Posterior vena cava (tissue), 2 donors: ENCODE measurements around the gene ANTXRL. TPM values are rescaled to one million over a fixed set of nuclear protein-coding genes. Genes with fewer than 3 reads are reported as not detected.
"Not testable (repeated sequence)": the region's sequence is repeated elsewhere in the genome, so short reads cannot be mapped to it uniquely, and the experiment has no call there.

Experiments used
- DNase-seq: peaks from one replicate; pipeline ENCODE4 v3.0.0-alpha.2; 2020; ENCODE audit warnings: low spot score
- intact Hi-C, 2 donors: fragments of 100-400 bp; cut with DNase I; formaldehyde crosslinking; loops; one replicate each; pipeline versions ENCODE4 v1.14.1 to v1.14.2; 2022 to 2023
- total RNA-seq, 2 donors: library from RNA; stranded (reverse); fragmentation: NEBNext Ultra II Directional; extraction: Animal tissue kit (Norgen Biotek cat#: 25700); gene quantifications; one replicate each; pipeline ENCODE4 v1.2.1, GENCODE V29; 2021
- donor health status: DM: yes; HTN: yes; CAD: no.
- donor health status: DM: yes; HTN: yes; CAD: no.

The ANTXRL gene
- total RNA-seq, 2 donors from 2014 or later, result not detected

DNA sequence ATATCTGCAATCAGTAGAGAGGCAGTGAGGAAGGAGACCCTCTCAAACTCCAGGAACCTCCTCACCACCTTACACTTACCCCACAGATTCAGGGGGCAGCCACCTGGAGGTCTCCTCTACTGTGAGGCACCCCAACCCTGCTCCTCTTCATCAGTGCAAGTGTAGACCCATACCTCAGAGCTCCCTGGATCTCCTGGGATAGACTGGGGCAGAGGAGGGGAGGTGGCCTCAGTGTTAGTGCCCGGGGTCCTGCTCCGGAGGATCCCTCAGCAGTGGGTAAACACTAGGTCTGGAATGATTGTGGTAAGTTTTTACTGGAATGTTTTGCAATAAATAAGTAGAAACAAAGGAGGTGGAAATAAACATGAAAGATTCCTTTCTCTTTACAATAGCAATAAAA is 31.1 kb downstream of the ANTXRL start:
- intact Hi-C loops, result no loop called here
- DNase-seq, result peak; percentile 67

- intact Hi-C loops, result no loop called here
- no peak for DNase-seq
Measured at GRCh38 chr10:46318799-46319198, 32.0 kb downstream of the ANTXRL start.

- no peak for DNase-seq
- intact Hi-C loops, result no loop called here
Measured at GRCh38 chr10:46319389-46319788, 32.6 kb downstream of the ANTXRL start.

GRCh38 chr10:46321770-46322169 is 35.0 kb downstream of the ANTXRL start:
- intact Hi-C loops, result no loop called here
- DNase-seq, result no peak

- DNase-seq, result no peak
- intact Hi-C loops, result no loop called here
Measured at GRCh38 chr10:46323176-46323575, 36.4 kb downstream of the ANTXRL start.

DNA sequence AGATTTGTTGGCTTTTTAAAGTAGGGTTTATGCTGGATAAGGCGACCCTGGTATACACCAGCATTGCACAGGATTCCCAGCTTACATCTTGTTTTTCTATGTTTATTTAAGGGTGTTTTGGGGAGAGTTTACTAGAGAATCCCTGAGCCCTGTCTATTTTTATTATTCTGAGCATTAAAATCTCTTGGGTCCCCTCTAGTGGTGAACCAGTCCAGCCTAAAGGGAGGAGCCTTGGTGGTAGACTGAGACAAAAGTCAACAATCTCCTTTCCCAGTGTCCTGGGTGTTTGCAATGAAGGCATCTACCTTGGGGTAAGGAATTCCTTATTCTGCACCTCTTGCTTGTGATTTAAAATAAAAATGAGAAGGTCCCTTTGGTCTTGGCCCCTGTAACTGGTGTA is 38.2 kb downstream of the ANTXRL start:
- intact Hi-C loops, result no loop called here
- DNase-seq, result no peak

DNA sequence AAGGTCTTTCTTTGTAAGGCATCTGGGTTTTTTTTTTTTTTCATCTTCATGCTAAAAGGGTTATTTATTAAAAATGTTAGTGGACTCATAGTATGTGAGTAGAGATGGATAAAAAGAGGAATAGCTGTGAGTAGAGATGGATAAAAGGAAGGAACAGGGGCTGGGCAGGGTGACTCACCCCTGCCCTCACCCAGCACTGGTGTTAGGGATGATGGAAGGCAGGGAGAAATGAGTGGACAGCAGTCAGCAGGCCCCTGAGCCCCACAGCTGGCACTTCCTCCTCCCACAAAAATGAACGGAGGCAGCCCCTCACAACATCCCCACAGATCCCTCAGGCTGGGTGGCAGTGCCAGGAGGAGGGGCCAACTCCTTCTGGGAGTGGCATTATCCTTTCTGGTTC is 39.3 kb downstream of the ANTXRL start:
- intact Hi-C loops, result no loop called here
- no peak for DNase-seq

DNA sequence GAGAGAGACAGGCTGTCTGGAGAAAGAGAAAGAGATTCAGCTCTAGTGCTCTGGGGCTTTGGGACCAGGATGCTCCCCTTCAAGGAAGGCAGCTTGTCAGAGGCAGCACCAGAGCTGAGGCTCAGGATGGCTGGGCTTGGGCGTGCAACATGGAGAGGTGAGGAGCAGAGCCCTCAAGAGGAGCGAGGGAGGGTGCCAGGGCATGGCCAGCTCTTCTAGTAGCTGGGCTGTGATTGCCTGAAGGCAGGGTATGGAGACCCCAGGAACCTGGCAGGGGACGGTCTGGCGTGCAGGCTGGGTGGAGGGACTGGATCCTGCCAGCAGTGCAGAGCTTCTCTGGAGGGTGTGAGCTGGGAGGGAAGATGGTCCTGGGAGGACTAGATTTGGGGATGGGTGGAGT is 40.2 kb downstream of the ANTXRL start:
- no peak for DNase-seq
- intact Hi-C loops, result no loop called here

DNA sequence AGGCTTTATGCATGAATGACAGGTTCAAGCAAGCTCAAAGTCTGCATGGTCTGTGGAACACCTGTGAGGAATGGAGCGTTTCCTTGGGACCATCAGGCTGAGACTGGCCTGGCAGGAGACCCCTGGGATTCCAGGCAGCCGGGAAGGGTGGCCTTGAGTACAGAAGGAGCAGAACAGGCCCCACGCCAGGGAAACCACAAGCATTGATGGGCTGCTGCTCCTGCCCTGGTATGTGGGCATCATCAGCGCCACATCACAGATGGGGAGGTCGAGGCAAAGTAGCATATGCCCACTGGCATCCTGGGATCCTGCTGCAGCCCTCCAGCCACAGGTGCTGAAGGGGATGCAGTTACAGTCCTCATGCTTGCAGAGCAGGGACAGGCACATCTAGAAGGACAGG is 40.9 kb downstream of the ANTXRL start:
- intact Hi-C loops, result no loop called here
- DNase-seq, result peak; percentile 69

- DNase-seq, result no peak
- intact Hi-C loops, result no loop called here
Measured at GRCh38 chr10:46328853-46329689, 42.3 kb downstream of the ANTXRL start.

DNA sequence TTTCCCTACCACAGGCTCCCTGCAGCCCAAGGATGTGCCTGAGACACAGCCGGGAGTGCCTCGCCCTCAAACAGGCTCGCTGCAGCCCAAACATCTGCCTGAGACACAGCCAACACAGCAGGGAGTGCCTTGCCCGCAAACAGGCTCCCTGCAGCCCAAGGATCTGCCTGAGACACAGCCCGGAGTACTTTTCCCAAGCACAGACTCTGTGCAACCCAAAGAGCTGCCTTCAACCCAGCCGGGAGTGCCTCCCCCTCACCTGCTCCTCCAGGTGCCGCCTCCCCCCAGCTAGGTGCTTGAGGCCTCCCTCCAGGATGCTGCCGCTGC is 42.9 kb downstream of the ANTXRL start:
- intact Hi-C loops, result no loop called here
- DNase-seq, result no peak

DNA sequence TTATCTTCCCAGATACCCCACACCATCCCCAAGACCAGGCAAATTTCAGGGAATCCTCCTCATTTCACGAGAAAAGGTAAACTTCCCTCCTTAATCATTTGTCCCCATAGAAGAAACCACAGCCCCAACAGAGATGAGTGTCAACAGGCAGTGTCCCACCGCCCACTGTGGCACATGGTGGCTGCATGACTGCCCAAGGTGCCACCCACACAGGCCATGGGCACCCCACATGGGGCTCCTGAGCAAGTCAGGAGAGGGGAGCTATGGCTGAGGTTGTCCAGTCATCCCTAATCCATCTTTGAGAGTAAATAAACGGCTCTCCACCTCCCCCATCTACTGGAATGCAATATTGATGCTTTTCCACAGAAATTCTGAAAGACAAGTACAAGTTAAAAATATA is 44.1 kb downstream of the ANTXRL start:
- DNase-seq, result no peak
- intact Hi-C loops, result no loop called here

DNA sequence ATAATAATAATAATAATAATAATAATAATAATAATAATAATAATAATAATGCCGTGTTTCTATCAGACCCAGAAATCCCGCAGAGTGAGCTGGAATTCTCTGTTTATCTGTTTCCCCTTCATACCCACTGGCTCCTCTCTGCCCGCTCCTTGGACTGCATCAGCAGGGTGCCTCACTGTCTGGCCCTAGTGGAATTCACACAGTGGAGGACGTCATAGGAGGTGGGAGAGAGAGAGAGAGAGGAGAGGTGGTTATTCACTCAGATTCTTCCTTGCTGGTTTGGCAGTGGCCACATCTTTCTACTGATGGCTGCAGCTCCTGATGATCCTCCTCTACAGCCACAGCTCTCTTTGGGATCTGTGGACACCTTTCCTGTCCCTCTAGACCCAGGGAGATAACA is 78.7 kb downstream of the ANTXRL start:
- DNase-seq, result not testable (repeated sequence)

DNA sequence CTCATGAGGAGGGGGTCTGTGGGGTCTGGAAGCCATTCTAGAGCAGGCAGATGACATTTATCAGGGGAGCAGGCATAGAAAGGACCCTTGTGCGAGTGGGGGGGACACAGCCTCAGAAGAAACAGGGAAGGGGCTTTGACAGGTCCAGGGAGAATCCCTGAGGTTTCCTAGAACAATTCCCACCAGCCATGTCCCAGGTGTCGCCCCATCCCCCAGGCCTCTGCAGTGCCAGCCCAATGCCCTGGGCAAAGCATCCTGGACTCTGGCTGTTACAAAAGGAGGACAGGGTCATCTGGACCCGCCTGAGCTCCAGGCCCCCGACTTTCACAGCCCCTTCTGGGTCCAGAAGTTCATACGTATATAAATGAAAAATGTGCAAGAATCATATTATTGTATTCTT is 80.4 kb downstream of the ANTXRL start:
- DNase-seq, intact Hi-C loops: not testable (repeated sequence)

More for the DNA sequence above, 78.7 kb downstream of the ANTXRL start:
- intact Hi-C loops, result not testable (repeated sequence)

- intact Hi-C loops, result not testable (repeated sequence)
Measured at GRCh38 chr10:46367666-46368240, 81.0 kb downstream of the ANTXRL start.

DNA sequence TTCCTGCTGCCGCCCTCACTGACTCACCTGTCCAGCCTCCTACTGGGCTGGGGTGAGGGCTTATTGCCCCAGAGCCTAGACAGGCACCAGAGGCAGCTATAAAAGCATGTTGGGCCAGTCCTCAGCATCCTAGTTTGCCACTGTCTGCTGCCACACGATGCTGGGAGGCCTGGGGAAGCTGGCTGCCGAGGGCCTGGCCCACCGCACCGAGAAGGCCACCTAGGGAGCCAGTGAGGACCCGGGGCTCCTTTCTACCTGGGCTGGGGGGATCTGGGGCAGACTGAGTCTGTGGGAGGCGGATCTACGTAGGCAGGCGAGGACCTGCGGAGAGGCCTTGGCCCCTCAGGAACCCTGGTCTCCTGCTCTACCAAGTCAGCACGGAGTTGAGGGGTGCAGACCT is 82.2 kb downstream of the ANTXRL start:
- DNase-seq, intact Hi-C loops: not testable (repeated sequence)

More at GRCh38 chr10:46367666-46368240, 81.0 kb downstream of the ANTXRL start:
- DNase-seq, result not testable (repeated sequence)

- DNase-seq, intact Hi-C loops: not testable (repeated sequence)
Measured at GRCh38 chr10:46374410-46374809, 87.6 kb downstream of the ANTXRL start.

- DNase-seq, intact Hi-C loops: not testable (repeated sequence)
Measured at GRCh38 chr10:46375406-46375805, 88.6 kb downstream of the ANTXRL start, which contains the start of gene ANXA8L1. TSS of gene ANXA8L1 (plus strand) at chr10:46375776. CDS start at chr10:46375852, 76 bp downstream.

GRCh38 chr10:46377022-46377421 is 90.2 kb downstream of the ANTXRL start:
- intact Hi-C loops, DNase-seq: not testable (repeated sequence)

- intact Hi-C loops, DNase-seq: not testable (repeated sequence)
Measured at GRCh38 chr10:46377651-46378050, 90.9 kb downstream of the ANTXRL start.

DNA sequence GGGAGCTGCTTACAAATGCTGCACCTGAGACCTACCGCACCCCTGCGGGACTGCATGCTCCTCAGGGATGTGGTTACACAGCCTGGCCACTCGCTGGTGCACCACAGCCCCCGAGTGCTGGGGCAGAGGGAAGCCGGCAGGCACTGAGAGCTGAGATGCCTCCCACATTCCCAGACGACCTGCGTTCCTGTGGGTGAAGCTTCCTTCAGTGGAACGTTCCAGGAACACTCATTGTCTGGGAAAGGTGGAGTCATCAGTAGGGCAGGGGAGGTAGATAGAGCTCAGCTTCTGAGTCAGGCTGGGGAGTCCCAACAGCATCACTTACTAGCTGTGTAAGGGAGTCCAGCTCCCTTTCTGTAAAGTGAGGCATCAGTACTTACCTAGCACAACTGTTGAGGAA is 91.3 kb downstream of the ANTXRL start:
- intact Hi-C loops, result not testable (repeated sequence)

More for the DNA sequence above, 91.3 kb downstream of the ANTXRL start:
- DNase-seq, result not testable (repeated sequence)
